Lung (tissue), 12 donors: ENCODE results near the gene RNFT2. TPM values are rescaled to one million over a fixed set of nuclear protein-coding genes. Genes with fewer than 3 reads are reported as not detected.

Source experiments
- ATAC-seq: fragments of 200-7000 bp; cut with Tn5 transposase; one replicate; pipeline ENCODE4 v1.9.1; 2020; ENCODE audit warnings: moderate number of reproducible peaks; ENCODE audit not compliant: insufficient read depth, low FRiP score
- DNase-seq, 3 donors: peaks; one replicate each; pipeline ENCODE4 v3.0.0-alpha.2; 2013 to 2017
- H3K27ac ChIP-seq, 2 donors: one replicate each; pipeline ENCODE4 v1.5.1; 2013; ENCODE audit warnings: mild to moderate bottlenecking in 2 of 2, moderate library complexity in 2 of 2, control low read depth in 1 of 2, inconsistent platforms in 1 of 2, low read depth in 1 of 2, low read length in 1 of 2
- H3K27me3 ChIP-seq, 3 donors: one replicate each; pipeline ENCODE4 v1.5.1; 2013; ENCODE audit warnings: low read length in 2 of 3; ENCODE audit not compliant: control insufficient read depth in 3 of 3, insufficient read depth in 3 of 3
- H3K36me3 ChIP-seq, 4 donors: one replicate each; pipeline ENCODE4 v1.5.1; 2013; ENCODE audit warnings: low read length in 4 of 4, mild to moderate bottlenecking in 1 of 4, moderate library complexity in 1 of 4; ENCODE audit not compliant: control insufficient read depth in 4 of 4, insufficient read depth in 4 of 4
- H3K4me1 ChIP-seq, 5 donors: one replicate each; pipeline ENCODE4 v1.5.1; 2013; ENCODE audit warnings: low read length in 5 of 5, mild to moderate bottlenecking in 2 of 5, moderate library complexity in 1 of 5; ENCODE audit not compliant: control insufficient read depth in 5 of 5, insufficient read depth in 5 of 5
- H3K4me3 ChIP-seq: one replicate; pipeline ENCODE4 v1.5.1; 2013; ENCODE audit warnings: mild to moderate bottlenecking, control low read depth, moderate library complexity
- H3K9ac ChIP-seq, 2 donors: one replicate each; pipeline ENCODE4 v1.5.1; 2013; ENCODE audit warnings: low read length in 2 of 2, control low read depth in 1 of 2; ENCODE audit not compliant: insufficient read depth in 1 of 2
- H3K9me3 ChIP-seq, 4 donors: one replicate each; pipeline ENCODE4 v1.5.1; 2013; ENCODE audit warnings: low read length in 3 of 4, mild to moderate bottlenecking in 1 of 4, moderate library complexity in 1 of 4; ENCODE audit not compliant: control insufficient read depth in 4 of 4, insufficient read depth in 3 of 4
- CTCF ChIP-seq: IDR thresholded peaks from 2 replicates; pipeline ENCODE4 v1.5.1; 2012; ENCODE audit warnings: mild to moderate bottlenecking; ENCODE audit errors: control extremely low read depth, extremely low read depth
- WGBS, 2 donors: extraction: QIAGEN DNeasy Blood & Tissue Kit; methylation state at CpG; one replicate each; pipeline ENCODE4 v1.1.7; 2013; 5-methylcytosine and 5-hydroxymethylcytosine counted together
- polyA plus RNA-seq, 2 donors: library from polyadenylated mRNA; stranded (reverse); fragments of 200-250 nt; gene quantifications; one replicate each; pipeline ENCODE4 v1.2.1, GENCODE V29; 2013
- total RNA-seq, 2 donors: library from RNA; depleted of rRNA in 1 of 2; stranded (reverse); fragments of >200 nt in 1 of 2; gene quantifications; one replicate each; pipeline ENCODE4 v1.2.1, GENCODE V29; 2014 to 2021
- donor health status: control.
- donor health status: control.
- donor health status: Bipolar disorder and iron deficiency.
- donor health status: healthy.
- donor health status: DM: yes; HTN: yes; CAD: no.

RNFT2 gene
- total and polyA plus RNA-seq, 4 donors: 0.37 to 4.9 (median 2.2) TPM

- no peaks in the 10 kb centered on the region for H3K27me3 ChIP-seq
- WGBS, 2 donors: 69 to 85% methylated on average over 5 of the region's 5 CpGs
- DNase-seq: no peak
These were observed 27.2 kb downstream of the RNFT2 start for GRCh38 chr12:116765271-116765670.

GRCh38 chr12:116766285-116766684 lies 28.2 kb downstream of the RNFT2 start:
- Histone ChIP-seq H3K4me3 (no peak overlapping the region), H3K9ac (no peak overlapping the region), H3K36me3 (peaks cover 0 to 1% (median 0%) of the 10 kb centered on the region in 4 donors), H3K27me3 (no peaks in the 10 kb centered on the region), H3K4me1 (no peaks in the 10 kb centered on the region), H3K9me3 (no peaks in the 10 kb centered on the region), H3K27ac (no peak overlapping the region)
- no peak for TF ChIP-seq CTCF
- 96 to 97% methylated on average over 3 of the region's 3 CpGs for WGBS, 2 donors
- DNase-seq (no peak), ATAC-seq (no peak)

More at GRCh38 chr12:116765271-116765670, 27.2 kb downstream of the RNFT2 start:
- no peaks in the 10 kb centered on the region for H3K9me3 ChIP-seq
- H3K4me3 ChIP-seq: no peak overlapping the region
- H3K36me3 ChIP-seq: peaks cover 0 to 1% (median 0%) of the 10 kb centered on the region in 4 donors
- no peak overlapping the region for H3K27ac ChIP-seq
- H3K4me1 ChIP-seq: peaks cover 0 to under 1% (median 0%) of the 10 kb centered on the region in 5 donors
- ATAC-seq: no peak
- no peak overlapping the region for H3K9ac ChIP-seq
- TF ChIP-seq CTCF: no peak

GRCh38 chr12:116766746-116767145 lies 28.6 kb downstream of the RNFT2 start:
- DNase-seq: no peak
- peaks cover 0 to 1% (median 0%) of the 10 kb centered on the region in 4 donors for H3K36me3 ChIP-seq

More at GRCh38 chr12:116766746-116767145, 28.6 kb downstream of the RNFT2 start:
- 89 to 95% methylated on average over 3 of the region's 3 CpGs for WGBS, 2 donors
- Histone ChIP-seq H3K4me3 (no peak overlapping the region), H3K9me3 (no peaks in the 10 kb centered on the region), H3K27me3 (no peaks in the 10 kb centered on the region), H3K27ac (no peak overlapping the region), H3K9ac (no peak overlapping the region), H3K4me1 (no peaks in the 10 kb centered on the region)
- no peak for TF ChIP-seq CTCF
- ATAC-seq: no peak
